Activated T-helper 2 cell treated with anti-CD3 and anti-CD28 coated beads, Interferon-gamma antibody, Interleukin-2, Interleukin-4, amounts not matched to agents 10 μg/mL and 5 μg/mL and 100 μg/mL, durations not matched to agents 14 hours and 24 hours and 36 hours (primary cell): ENCODE results near the gene MLLT3. TPM values are rescaled to one million over a fixed set of nuclear protein-coding genes. Genes with fewer than 3 reads are reported as not detected.

Experiments
- DNase-seq: peaks from one replicate; pipeline ENCODE4 v3.0.0; 2021; ENCODE audit warnings: low spot score
- H3K27ac Mint-ChIP-seq: one replicate; pipeline ENCODE4 v1.8.0; 2021; ENCODE audit warnings: mixed read lengths
- H3K27me3 Mint-ChIP-seq: one replicate; pipeline ENCODE4 v1.8.0; 2021; ENCODE audit warnings: low read depth, mixed read lengths
- H3K36me3 Mint-ChIP-seq: one replicate; pipeline ENCODE4 v1.8.0; 2021; ENCODE audit warnings: low read depth, mixed read lengths
- H3K4me1 Mint-ChIP-seq: one replicate; pipeline ENCODE4 v1.8.0; 2021; ENCODE audit warnings: low read depth, mixed read lengths
- H3K4me3 Mint-ChIP-seq: one replicate; pipeline ENCODE4 v1.8.0; 2021; ENCODE audit warnings: low read depth, mild to moderate bottlenecking, moderate library complexity, mixed read lengths
- H3K9me3 Mint-ChIP-seq: one replicate; pipeline ENCODE4 v1.8.0; 2021; ENCODE audit warnings: mixed read lengths
- intact Hi-C: fragments of 100-400 bp; cut with micrococcal nuclease; formaldehyde crosslinking; loops from one replicate; pipeline ENCODE4 v1.15.1; 2023
- total RNA-seq: library from RNA; stranded (reverse); gene quantifications from 2 replicates; pipeline ENCODE4 v1.2.3, GENCODE V29; 2022

Gene MLLT3
- total RNA-seq, 1 donor from 2014 or later, result 22.4 TPM

GRCh38 chr9:20300430-20301115, 321.7 kb downstream of the MLLT3 start:
- Mint-ChIP-seq H3K4me1 (no peaks in the 10 kb centered on the region), H3K27me3 (peaks cover 10% of the 10 kb centered on the region), H3K36me3 (no peaks in the 10 kb centered on the region), H3K27ac (no peak overlapping the region), H3K9me3 (no peaks in the 10 kb centered on the region), H3K4me3 (no peak overlapping the region)
- intact Hi-C loops, result no loop called here
- DNase-seq, result no peak

- Mint-ChIP-seq H3K4me1 (no peaks in the 10 kb centered on the region), H3K4me3 (no peak overlapping the region), H3K9me3 (no peaks in the 10 kb centered on the region), H3K36me3 (no peaks in the 10 kb centered on the region), H3K27ac (no peak overlapping the region), H3K27me3 (peaks cover 8% of the 10 kb centered on the region)
- intact Hi-C loops, result no loop called here
- DNase-seq, result no peak
Observed at GRCh38 chr9:20297646-20298084, 324.6 kb downstream of the MLLT3 start.

GRCh38 chr9:20295555-20295954, 326.7 kb downstream of the MLLT3 start:
- peaks cover 2% of the 10 kb centered on the region for H3K27me3 Mint-ChIP-seq
- intact Hi-C loops, result no loop called here
- no peak for DNase-seq
- no peak overlapping the region for H3K27ac Mint-ChIP-seq
- H3K36me3 Mint-ChIP-seq, result no peaks in the 10 kb centered on the region
- H3K4me1 Mint-ChIP-seq, result no peaks in the 10 kb centered on the region
- H3K9me3 Mint-ChIP-seq, result peaks cover 4% of the 10 kb centered on the region
- H3K4me3 Mint-ChIP-seq, result no peak overlapping the region

GRCh38 chr9:20294046-20294750, 328.1 kb downstream of the MLLT3 start:
- no peak overlapping the region for H3K27ac Mint-ChIP-seq
- DNase-seq, result no peak
- peaks cover 6% of the 10 kb centered on the region for H3K9me3 Mint-ChIP-seq
- no peaks in the 10 kb centered on the region for H3K4me1 Mint-ChIP-seq
- H3K27me3 Mint-ChIP-seq, result peaks cover 2% of the 10 kb centered on the region
- no peaks in the 10 kb centered on the region for H3K36me3 Mint-ChIP-seq
- no peak overlapping the region for H3K4me3 Mint-ChIP-seq
- intact Hi-C loops, result no loop called here

- H3K36me3 Mint-ChIP-seq, result no peaks in the 10 kb centered on the region
- peaks cover 12% of the 10 kb centered on the region for H3K9me3 Mint-ChIP-seq
- no peak overlapping the region for H3K27ac Mint-ChIP-seq
- no peak overlapping the region for H3K4me3 Mint-ChIP-seq
- H3K4me1 Mint-ChIP-seq, result no peaks in the 10 kb centered on the region
- H3K27me3 Mint-ChIP-seq, result no peaks in the 10 kb centered on the region
- intact Hi-C loops, result no loop called here
- DNase-seq, result no peak
Observed at GRCh38 chr9:20292002-20292401, 330.3 kb downstream of the MLLT3 start.

Other genes with a start within 250 kb of the MLLT3 start
- 32.2 and 36.0 TPM in 2 replicates for gene FOCAD, start 61.8 kb upstream of the MLLT3 start, total RNA-seq